WERI-Rb-1 (cell line): Measurements from ENCODE around the gene LINC01488.
A peak's percentile ranks its signal among the peaks of the same experiment; 100 is the strongest.

Source experiments
- DNase-seq: peaks from one replicate; pipeline ENCODE4 v3.0.0-alpha.2; 2020
- H3K27ac ChIP-seq: fragments of 250-450 bp; sonication (Bioruptor Pico); 2 replicates; pipeline ENCODE4 v1.5.1; 2020; ENCODE audit warnings: mild to moderate bottlenecking, moderate library complexity
- H3K27me3 ChIP-seq: fragments of 250-450 bp; sonication (Bioruptor Pico); 2 replicates; pipeline ENCODE4 v1.5.1; 2021; ENCODE audit warnings: mild to moderate bottlenecking, low read depth, moderate library complexity; ENCODE audit not compliant: insufficient read depth, severe bottlenecking
- H3K36me3 ChIP-seq: fragments of 250-450 bp; sonication (Bioruptor Pico); 2 replicates; pipeline ENCODE4 v1.5.1; 2020; ENCODE audit warnings: mild to moderate bottlenecking, moderate library complexity
- H3K4me3 ChIP-seq: 2 replicates; pipeline ENCODE4 v1.5.1; 2011; ENCODE audit warnings: low read depth, mild to moderate bottlenecking, control low read depth, low read length
- H3K9me3 ChIP-seq: fragments of 250-450 bp; sonication (Bioruptor Pico); 2 replicates; pipeline ENCODE4 v1.5.1; 2021; ENCODE audit warnings: mild to moderate bottlenecking, moderate library complexity; ENCODE audit not compliant: severe bottlenecking
- TF ChIP-seq, protein P1 (sequence below): IDR thresholded peaks from 2 replicates; pipeline ENCODE4 v1.5.1; 2011; ENCODE audit warnings: low read depth, mild to moderate bottlenecking, control low read depth, inconsistent platforms, low read length

Gene LINC01488

GRCh38 chr11:69448471-69449284, 32.8 kb upstream of the LINC01488 start:
- H3K36me3 ChIP-seq = no peaks in the 10 kb centered on the region
- no peaks in the 10 kb centered on the region for H3K9me3 ChIP-seq
- H3K4me3 ChIP-seq = no peak overlapping the region
- no peak overlapping the region for H3K27ac ChIP-seq
- H3K27me3 ChIP-seq = peaks cover 43% of the 10 kb centered on the region
- TF ChIP-seq, protein P1, sequence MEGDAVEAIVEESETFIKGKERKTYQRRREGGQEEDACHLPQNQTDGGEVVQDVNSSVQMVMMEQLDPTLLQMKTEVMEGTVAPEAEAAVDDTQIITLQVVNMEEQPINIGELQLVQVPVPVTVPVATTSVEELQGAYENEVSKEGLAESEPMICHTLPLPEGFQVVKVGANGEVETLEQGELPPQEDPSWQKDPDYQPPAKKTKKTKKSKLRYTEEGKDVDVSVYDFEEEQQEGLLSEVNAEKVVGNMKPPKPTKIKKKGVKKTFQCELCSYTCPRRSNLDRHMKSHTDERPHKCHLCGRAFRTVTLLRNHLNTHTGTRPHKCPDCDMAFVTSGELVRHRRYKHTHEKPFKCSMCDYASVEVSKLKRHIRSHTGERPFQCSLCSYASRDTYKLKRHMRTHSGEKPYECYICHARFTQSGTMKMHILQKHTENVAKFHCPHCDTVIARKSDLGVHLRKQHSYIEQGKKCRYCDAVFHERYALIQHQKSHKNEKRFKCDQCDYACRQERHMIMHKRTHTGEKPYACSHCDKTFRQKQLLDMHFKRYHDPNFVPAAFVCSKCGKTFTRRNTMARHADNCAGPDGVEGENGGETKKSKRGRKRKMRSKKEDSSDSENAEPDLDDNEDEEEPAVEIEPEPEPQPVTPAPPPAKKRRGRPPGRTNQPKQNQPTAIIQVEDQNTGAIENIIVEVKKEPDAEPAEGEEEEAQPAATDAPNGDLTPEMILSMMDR = no peak
- no peak for DNase-seq

DNA sequence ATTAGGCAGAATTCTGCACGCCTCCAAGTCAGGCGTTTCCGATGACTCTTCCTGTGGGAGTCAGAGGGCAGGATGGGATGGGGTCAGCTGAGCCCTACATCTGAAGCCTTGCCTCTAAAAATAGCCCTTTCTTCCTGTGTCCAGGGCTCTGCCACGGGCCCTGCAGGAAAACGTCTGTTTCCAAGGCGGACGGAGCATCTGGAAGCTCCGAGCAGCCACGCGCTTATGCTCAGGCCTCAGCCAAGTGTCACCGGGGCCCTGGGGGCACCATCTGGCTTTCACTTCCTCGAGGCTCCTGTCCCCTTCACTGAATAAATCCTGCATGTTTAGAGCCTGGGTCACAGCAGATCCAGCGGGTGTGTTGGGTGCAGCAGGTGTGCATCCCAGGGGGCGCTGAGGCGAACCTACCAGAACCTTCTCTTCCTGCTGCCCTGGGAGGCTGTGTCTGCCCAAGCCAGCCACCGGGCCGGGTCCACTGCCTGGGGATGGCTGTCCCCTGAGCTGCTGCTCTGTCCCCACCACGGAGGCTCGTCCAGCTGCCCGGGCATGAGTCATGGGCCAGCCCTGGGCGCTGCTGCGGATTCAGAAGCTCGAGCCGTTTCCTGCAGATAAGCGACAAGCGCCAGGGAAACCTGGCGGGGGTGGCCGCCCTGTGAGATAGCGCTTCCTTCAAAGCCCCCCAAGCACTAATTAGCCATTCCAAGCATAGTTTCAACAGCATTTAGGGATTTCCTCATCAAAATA, 32.0 kb upstream of the LINC01488 start:
- Histone ChIP-seq H3K27me3 (peaks cover 35% of the 10 kb centered on the region), H3K36me3 (no peaks in the 10 kb centered on the region), H3K4me3 (no peak overlapping the region), H3K9me3 (no peaks in the 10 kb centered on the region), H3K27ac (no peak overlapping the region)
- TF ChIP-seq, protein P1 = no peak
- peak; percentile 59 for DNase-seq

- peaks cover 33% of the 10 kb centered on the region for H3K27me3 ChIP-seq
- H3K36me3 ChIP-seq = no peaks in the 10 kb centered on the region
- H3K9me3 ChIP-seq = no peaks in the 10 kb centered on the region
- TF ChIP-seq, protein P1 = no peak
- no peak overlapping the region for H3K27ac ChIP-seq
- no peak overlapping the region for H3K4me3 ChIP-seq
- no peak for DNase-seq
These were observed 31.2 kb upstream of the LINC01488 start for GRCh38 chr11:69450064-69450856.

DNA sequence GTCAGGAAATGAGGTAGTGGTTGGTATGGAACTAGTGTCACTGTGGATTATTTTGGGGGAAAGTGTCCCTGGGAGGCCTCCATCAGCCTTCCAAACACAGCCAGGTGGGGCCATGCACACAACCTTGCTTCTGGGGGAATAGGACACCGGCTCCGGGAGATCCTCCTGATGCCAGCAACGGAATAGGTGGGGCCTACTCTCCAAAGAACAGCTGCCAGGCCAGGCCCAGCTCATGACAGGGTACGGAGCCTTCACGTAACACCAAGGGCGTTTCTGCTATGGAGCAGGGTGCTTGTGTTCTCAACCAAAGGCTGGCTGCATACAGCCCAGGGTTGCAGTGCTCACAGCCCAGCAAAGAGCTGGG, 30.6 kb upstream of the LINC01488 start:
- H3K27ac ChIP-seq = no peak overlapping the region
- TF ChIP-seq, protein P1 = no peak
- no peaks in the 10 kb centered on the region for H3K9me3 ChIP-seq
- no peak for DNase-seq
- H3K4me3 ChIP-seq = no peak overlapping the region
- peaks cover 33% of the 10 kb centered on the region for H3K27me3 ChIP-seq
- H3K36me3 ChIP-seq = no peaks in the 10 kb centered on the region

DNA sequence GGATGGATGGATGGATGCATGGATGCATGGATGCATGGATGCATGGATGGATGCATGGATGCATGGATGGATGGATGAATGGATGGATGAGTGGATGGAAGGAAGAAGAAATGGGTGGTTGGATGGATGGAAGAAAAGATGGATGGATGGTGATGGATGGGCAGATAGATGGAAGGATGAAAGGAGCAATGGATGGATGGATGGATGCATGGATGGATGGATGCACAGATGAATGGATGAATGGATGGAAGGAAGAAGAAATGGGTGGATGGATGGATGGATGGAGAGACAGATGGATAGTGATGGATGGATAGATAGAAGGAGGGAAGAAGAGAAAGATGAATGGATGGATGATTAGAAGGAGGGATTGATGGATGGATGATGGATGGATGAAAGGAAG, 30.2 kb upstream of the LINC01488 start:
- H3K4me3 ChIP-seq = no peak overlapping the region
- no peak for DNase-seq
- H3K36me3 ChIP-seq = no peaks in the 10 kb centered on the region
- TF ChIP-seq, protein P1 = no peak
- peaks cover 33% of the 10 kb centered on the region for H3K27me3 ChIP-seq
- no peaks in the 10 kb centered on the region for H3K9me3 ChIP-seq
- H3K27ac ChIP-seq = no peak overlapping the region
